Measurements from ENCODE around the gene ITGB2. TPM values are rescaled to one million over a fixed set of nuclear protein-coding genes. Genes with fewer than 3 reads are reported as not detected.

Gene ITGB2
- total and polyA plus RNA-seq, 2 donors from 2014 or later = 9.5 to 111 TPM

DNA sequence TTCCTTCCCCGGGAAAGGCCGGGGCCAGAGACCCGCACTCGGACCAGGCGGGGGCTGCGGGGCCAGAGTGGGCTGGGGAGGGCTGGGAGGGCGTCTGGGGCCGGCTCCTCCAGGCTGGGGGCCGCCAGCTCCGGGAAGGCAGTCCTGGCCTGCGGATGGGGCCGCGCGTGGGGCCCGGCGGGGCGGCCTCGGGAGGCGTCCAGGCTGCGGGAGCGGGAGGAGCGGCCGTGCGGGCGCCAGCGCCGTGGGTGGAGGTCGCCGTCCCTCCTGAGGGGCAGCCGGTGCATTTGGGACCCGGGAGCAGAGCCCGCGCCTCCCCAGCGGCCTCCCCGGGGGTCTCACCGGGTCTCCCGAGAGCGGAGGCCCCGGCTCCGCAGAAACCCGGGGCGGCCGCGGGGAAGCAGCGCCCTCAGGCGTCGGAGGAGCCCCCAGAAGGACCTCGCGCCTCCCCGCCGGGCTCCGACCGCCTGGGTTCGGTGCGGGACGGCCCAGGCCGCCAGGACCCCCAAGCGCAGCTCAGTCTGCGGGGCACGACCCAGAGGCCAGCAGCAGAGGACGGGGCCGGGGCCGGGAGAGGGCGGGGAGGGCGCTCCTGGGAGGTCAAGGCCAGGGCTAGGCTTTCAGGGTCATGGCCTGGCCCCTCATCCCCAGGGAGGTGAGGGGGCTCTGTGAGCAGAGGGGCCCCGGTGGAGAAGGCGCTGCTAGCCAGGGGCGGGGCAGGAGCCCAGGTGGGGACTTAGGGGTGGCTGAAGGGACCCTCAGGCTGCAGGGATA lies 11.9 kb upstream of the ITGB2 start:
- TF ChIP-seq CTCF (IDR thresholded peaks at IDR 0.05; ENCODE audit: borderline replicate concordance, extremely low read depth, insufficient read depth) = peak; percentile 53
- FAIRE-seq = no peak
- peaks cover 0 to 12% (median 0%) of the 10 kb centered on the region in 3 donors for H3K4me1 ChIP-seq (ENCODE audit: control insufficient read depth in 2 of 3, insufficient read depth in 2 of 3, low read depth in 1 of 3, low read length in 3 of 3)
- H3K27ac ChIP-seq (ENCODE audit: low read depth in 2 of 2, low read length in 2 of 2) = no peak overlapping the region
- DNase-seq = peak in 3 of 5 donors; percentile 32 to 86 (median 62)
- peaks cover 4% of the 10 kb centered on the region for H3K27me3 ChIP-seq (ENCODE audit: control insufficient read depth, insufficient read depth, low read length)
- no peak overlapping the region for H3K4me3 ChIP-seq (ENCODE audit: low read length in 3 of 3)
- H3K9ac ChIP-seq (ENCODE audit: low read length in 3 of 3) = no peak overlapping the region
- no peaks in the 10 kb centered on the region for H3K9me3 ChIP-seq (ENCODE audit: control insufficient read depth in 2 of 3, insufficient read depth in 1 of 3, low read length in 3 of 3)
- no peaks in the 10 kb centered on the region for H3K36me3 ChIP-seq (ENCODE audit: control insufficient read depth in 2 of 3, insufficient read depth in 3 of 3, low read length in 3 of 3)
- intact Hi-C loops (cut with DNase I) = no loop called here

DNA sequence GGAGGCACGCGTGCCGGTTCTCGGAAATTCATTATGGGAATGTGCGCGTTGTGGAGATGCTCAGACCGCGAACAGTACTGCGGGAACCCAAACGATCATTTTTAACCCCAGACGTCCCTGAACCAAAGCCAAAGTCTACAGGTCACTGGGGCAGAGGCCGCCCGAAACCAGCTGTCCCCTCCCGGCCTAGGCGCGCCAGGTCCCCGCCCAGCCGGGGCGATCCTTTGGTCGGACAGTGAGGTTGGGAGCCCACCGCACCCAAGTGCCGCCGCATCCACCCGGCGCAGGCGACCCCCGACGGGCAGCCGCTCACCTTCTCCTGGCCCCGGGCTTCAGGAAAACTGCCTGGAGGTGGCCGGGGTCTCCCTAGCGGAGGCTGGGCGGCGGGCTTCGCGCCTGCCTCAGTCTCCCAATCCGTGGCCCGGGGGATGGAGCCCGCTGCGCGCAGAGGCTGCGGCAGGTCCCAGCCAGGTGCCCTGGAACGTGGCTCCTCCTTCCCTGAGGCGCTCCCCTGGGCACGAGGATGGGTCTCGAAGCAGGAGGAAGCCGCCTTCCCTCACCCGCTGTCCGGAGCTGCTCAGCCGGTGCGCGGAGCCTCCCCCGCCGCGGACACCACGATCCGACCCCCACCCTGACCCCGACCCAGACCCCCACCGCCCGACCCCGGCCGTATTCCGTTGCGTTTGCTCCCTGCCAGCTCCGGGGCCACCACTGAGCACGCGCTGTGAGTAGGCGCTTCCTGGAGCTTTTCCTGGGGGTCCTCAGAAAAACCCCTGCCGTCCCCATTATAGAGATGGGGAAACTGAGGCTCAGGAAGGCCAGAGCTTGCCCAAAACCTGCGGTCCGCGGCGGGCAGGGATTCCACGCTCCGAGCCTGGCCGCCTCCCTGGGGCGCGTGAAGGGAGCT lies 11.1 kb upstream of the ITGB2 start:
- Histone ChIP-seq H3K4me3 (ENCODE audit: low read length in 3 of 3) (peak overlapping the region in 1 of 3 donors; percentile 35), H3K27ac (ENCODE audit: low read depth in 2 of 2, low read length in 2 of 2) (no peak overlapping the region), H3K9ac (ENCODE audit: low read length in 3 of 3) (no peak overlapping the region), H3K4me1 (ENCODE audit: control insufficient read depth in 2 of 3, insufficient read depth in 2 of 3, low read depth in 1 of 3, low read length in 3 of 3) (peaks cover 0 to 13% (median 0%) of the 10 kb centered on the region in 3 donors), H3K27me3 (ENCODE audit: control insufficient read depth, insufficient read depth, low read length) (peaks cover 4% of the 10 kb centered on the region), H3K9me3 (ENCODE audit: control insufficient read depth in 2 of 3, insufficient read depth in 1 of 3, low read length in 3 of 3) (no peaks in the 10 kb centered on the region), H3K36me3 (ENCODE audit: control insufficient read depth in 2 of 3, insufficient read depth in 3 of 3, low read length in 3 of 3) (no peaks in the 10 kb centered on the region)
- FAIRE-seq (no peak), DNase-seq (peak in 1 of 5 donors; percentile 81)
- intact Hi-C loops (cut with DNase I) = no loop called here
- no peak for TF ChIP-seq CTCF (IDR thresholded peaks at IDR 0.05; ENCODE audit: borderline replicate concordance, extremely low read depth, insufficient read depth)

GRCh38 chr21:44931137-44931500 lies 10.4 kb upstream of the ITGB2 start:
- Histone ChIP-seq H3K4me3 (ENCODE audit: low read length in 3 of 3) (peak overlapping the region in 1 of 3 donors; percentile 35), H3K36me3 (ENCODE audit: control insufficient read depth in 2 of 3, insufficient read depth in 3 of 3, low read length in 3 of 3) (no peaks in the 10 kb centered on the region), H3K4me1 (ENCODE audit: control insufficient read depth in 2 of 3, insufficient read depth in 2 of 3, low read depth in 1 of 3, low read length in 3 of 3) (peaks cover 0 to 13% (median 0%) of the 10 kb centered on the region in 3 donors), H3K27ac (ENCODE audit: low read depth in 2 of 2, low read length in 2 of 2) (no peak overlapping the region), H3K27me3 (ENCODE audit: control insufficient read depth, insufficient read depth, low read length) (peaks cover 4% of the 10 kb centered on the region), H3K9me3 (ENCODE audit: control insufficient read depth in 2 of 3, insufficient read depth in 1 of 3, low read length in 3 of 3) (no peaks in the 10 kb centered on the region), H3K9ac (ENCODE audit: low read length in 3 of 3) (no peak overlapping the region)
- FAIRE-seq = no peak
- no peak for TF ChIP-seq CTCF (IDR thresholded peaks at IDR 0.05; ENCODE audit: borderline replicate concordance, extremely low read depth, insufficient read depth)
- intact Hi-C loops (cut with DNase I) = no loop called here
- DNase-seq = peak in 2 of 5 donors; percentile 44 to 88

All from kidney (tissue), 14 donors.